Fibroblast of skin of left biceps (primary cell): ENCODE data around the gene SERPINA6.
"Not testable (repeated sequence)": the region's sequence is repeated elsewhere in the genome, so short reads cannot be mapped to it uniquely, and the experiment has no call there.

Source experiments
- DNase-seq, 2 experiments: peaks; one replicate each; pipeline ENCODE4 v3.0.0-alpha.2; 2013; ENCODE audit warnings: low read depth in 2 of 2

SERPINA6 gene

DNA sequence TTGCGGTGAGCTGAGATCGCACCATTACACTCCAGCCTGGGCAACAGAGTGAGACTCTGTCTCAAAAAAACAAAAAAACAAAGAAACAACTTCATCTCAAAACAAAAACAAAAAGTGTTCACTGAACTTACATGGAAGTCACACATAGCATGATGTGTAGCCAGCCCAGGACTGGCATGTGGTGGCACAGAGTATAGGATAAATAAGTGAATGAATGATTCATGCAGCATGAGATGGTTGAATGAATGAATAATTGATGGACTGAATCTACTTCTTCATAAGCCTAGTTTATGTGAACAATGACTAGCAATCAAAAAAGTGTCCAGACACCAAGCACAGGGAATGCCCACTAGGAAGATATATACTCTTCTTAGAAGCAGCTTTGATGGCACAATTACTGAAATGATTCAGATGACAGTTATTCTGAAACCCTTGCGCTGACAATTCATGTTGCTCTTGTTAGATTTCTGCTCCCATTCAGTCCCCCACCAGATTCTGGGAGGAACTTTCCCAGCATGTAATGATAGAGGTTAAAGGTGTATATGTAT, 31.6 kb upstream of the SERPINA6 start:
- no peak for DNase-seq

DNA sequence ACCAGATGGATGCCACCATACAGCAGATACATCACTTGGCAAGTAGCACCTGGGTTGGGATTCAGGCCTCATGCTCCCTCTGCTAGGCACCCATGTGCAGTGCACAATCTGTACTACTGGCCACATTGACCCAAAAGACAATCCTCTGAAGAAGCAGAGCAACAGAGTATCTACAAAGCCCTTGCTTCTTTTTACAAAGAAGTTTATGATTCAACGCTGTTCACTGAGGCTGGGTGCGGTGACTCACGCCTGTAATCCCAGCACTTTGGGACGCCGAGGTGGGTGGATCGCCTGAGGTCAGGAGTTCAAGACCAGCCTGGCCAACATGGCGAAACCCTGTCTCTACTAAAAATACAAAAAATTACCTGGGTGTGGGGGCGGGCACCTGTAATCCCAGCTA, 31.1 kb upstream of the SERPINA6 start:
- DNase-seq, result not testable (repeated sequence)

DNA sequence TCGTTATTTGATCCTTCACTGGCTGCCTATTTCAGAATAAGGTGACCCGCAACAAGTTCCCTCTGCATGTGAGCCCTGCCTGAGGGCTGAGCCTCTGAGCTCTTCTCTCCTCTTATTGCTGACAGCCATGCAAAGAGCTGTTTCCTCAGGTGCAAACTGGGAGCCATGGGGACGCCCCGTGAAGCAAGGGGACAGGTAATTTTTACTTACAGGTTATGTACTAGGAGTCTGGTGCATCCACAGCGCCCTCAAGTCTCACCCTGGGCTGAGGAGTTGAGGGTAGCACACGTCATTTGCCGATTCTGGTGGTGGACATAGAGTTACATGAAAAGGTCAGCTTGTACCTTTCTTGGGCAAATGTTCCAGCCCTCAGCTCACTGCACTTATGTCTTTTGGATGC, 26.1 kb upstream of the SERPINA6 start:
- no peak for DNase-seq

DNA sequence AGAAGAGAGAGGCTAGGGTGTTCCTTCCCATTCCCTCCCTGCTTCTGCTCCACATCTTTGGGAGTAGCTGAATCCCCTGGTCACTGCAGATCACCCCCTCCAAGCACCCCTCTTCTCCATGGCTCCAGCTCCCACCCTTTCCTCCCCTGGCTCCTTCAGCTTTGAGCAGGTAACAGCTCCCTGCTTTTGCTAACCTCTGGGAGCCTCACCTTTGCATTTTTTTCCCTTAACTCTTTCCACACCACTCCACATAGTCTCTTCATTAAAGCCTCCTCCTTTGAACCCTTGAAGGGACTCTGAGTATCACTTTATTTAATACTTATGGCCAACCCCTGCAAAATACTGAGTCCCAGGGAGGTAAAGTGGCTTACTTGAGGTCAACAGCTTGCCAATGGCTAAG, 25.7 kb upstream of the SERPINA6 start:
- no peak for DNase-seq

DNA sequence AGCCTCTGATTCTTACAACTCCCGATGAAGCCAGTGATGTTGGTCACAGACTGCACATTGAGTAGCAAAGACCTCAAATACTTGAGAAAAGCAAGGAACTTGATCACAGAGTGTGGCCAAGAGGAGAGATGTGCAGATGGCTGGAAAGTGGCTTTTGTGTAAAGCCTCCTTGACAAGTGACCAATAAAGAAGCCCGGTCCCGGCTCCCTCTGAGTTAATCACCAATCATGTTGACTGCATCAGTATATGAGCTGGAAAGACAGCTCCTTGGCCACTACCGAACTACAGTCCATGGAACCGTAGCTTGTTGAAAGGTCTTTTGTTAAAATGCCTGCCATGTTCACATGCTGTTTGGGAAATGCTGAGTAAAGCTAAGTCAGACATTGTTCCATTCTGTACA, 23.7 kb upstream of the SERPINA6 start:
- DNase-seq, result no peak

DNA sequence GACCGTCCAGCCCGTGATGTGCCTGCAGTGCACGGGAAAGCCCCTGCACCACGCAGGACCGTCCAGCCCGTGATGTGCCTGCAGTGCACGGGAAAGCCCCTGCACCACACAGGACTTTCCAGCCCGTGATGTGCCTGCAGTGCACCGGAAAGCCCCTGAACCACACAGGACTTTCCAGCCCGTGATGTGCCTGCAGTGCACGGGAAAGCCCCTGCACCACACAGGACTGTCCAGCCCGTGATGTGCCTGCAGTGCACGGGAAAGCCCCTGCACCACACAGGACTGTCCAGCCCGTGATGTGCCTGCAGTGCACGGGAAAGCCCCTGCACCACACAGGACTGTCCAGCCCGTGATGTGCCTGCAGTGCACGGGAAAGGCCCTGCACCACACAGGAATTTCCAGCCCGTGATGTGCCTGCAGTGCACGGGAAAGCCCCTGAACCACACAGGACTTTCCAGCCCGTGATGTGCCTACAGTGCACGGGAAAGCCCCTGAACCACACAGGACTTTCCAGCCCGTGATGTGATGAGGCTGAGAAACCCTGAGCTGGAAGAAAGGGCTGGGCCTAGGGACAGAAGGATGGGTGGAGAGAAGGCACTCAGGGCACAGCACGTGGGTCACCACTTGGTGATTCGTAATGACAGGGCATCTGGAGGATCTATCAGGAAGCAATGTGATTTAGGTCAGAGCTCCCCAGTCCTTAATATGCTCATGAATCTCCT, 23.1 kb upstream of the SERPINA6 start:
- DNase-seq, result not testable (repeated sequence)

DNA sequence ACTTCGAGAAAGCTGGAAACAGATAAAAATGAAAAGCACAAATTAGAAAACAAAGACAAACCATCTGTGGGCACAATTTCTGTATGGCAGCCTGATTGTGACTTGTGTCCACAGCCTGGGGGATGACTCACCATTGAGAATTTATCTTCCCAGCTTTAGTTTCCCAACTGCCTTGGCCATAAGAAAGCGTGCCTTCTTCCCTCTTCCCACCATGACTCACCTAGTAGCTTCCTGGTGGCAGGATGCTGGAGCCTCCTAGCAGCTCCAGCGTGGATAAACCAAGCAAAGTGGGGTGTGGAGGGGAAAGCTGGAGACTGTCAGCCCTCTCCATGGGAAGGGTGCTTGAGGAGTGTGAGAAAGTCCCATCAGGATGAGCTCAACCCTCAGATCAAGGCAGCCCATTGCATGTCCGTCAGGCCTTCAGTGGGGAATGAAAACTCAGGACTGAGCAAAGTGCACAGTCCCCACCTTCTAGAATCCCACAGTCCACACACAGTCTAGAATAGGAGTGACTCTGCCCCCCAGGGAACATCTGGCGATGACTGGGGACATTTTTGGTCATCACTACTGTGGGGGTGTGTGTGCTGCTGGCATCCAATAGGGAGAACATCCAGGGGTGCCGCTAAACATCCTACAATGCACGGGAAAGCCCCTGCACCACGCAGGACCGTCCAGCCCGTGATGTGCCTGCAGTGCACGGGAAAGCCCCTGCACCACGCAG, 22.4 kb upstream of the SERPINA6 start:
- DNase-seq, result peak; percentile 63 to 66

DNA sequence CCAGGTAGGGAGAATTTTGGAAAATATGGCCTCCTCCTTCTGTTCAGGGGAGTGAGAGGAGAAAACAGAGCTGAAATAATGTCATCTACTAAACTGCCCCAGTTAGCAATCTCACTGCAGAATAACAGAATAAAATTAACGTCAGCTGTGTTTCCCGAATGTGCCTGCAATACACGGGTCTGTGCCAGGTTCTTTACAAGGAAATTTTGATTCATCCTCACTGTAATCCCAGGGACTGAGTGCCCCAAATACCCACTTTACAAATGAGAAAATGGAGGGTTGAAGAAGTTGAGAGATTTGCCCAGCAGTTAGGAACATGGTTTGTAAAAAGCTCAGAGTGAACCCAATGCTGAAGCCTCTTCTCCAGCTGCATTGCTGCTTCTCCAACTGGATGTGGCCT, 21.3 kb upstream of the SERPINA6 start:
- DNase-seq, result no peak

DNA sequence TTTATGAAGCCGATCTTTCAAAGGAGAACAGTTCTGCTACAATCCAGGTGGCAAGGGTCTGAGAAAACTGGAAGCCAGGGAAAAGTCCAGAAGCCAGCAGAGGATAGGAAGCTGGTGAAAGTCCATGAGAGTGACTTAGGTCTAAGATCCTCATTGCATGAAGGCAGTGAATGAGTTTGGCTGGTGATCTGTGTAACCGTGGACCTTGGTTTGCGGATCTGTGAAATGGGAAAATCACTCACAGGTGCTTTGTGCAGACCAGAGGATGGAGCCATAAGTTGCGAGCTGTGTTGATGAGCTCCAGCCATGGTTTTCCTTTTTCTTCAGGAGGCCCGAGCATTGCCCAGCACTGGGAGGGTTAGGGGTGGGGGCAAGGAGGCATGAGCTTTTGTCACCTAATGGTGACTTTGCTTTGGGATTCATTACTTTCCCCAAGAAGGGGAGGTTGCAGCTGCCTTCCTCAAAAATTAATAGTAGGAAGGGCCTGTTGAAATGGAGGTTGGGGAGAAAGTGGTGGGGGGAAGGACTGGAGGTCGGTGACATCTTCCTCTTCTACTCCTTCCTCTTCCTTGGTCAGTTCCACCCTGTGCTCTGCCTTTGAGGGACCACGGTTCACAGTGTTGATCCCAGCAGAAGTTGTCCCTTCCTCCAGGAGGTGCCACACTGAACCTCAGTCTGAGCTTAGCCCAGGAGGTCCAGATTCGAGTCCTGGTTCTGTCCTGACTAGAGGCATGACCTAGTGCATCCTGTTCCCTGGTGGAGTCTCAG, 20.3 kb upstream of the SERPINA6 start:
- no peak for DNase-seq

DNA sequence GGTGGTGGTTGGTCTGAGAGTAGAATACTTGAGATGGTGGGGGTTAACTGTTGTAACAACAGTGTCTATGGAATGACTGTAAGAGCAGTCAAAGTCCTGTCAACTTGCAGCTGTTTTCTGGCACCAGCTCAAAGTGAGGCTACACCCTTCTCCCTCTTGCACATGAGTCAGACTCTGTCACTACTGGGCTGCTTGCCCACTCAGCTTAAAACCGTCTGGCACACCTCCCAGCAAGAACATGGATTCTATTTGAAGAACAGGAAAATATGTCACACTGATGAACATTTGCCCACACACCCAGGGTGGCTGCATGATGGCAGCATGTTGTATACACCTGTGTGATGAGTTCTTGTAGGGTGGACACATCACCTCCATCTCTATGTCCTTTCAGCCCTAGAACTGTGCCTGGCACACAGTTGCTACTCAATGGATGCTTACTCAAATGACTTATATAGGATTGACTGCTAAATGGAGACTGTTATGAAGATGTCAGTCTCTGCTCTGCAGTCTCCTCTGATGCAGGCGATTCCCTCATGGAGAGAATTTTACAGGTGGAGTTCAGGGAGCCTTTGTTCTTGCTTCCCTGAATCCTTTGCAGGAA, 19.3 kb upstream of the SERPINA6 start:
- DNase-seq, result peak; percentile 98

DNA sequence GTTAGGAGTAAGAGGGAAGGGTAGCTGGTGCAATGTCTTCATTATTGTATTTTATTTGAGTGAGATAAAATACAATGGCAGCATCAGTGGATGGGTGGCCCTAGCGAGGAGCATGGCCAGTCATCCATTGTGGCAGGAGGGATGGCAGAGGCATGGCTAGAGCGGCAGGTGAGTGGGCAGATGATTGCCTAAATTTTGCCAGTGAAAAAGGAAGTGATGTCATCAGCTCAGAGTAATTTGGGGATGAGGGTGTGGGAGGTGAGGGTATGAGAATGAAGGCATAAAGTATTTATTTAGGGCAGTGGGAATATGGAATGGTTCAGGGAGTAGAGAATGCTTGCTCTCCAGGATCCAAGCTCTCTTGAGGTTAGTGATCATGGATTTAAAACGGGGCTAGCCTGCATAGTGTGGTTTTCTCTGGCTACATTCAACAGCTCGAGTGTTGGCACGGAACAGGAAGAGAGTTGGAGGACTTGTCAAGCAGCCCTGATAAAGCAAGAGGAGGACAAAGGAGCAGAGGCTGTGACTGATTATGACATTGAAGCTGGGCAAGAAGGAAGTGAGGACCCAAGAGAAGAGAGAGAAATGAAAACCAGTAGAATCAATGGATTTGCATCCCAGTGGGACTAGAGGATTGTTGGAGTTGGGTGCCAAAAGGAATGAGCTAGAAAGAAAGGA, 18.7 kb upstream of the SERPINA6 start:
- no peak for DNase-seq

DNA sequence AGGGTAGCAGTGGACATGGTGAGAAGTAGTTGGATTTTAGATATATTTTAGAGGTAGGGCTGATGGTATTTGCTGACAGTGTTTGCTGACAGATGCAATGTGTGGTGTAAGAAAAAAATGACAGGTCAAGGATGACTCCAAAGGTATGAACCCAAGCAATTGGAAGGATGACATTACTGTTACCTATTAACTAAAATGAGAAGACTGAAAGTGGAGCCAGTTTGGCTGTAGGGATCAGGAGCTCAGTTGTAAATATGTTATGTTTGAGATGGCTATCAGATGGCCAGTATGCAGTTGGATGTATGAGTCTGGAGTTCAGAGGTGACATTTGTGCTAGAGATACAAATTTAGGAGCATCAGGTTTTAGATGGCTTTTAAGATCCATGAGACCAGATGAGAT, 17.4 kb upstream of the SERPINA6 start:
- DNase-seq, result no peak

DNA sequence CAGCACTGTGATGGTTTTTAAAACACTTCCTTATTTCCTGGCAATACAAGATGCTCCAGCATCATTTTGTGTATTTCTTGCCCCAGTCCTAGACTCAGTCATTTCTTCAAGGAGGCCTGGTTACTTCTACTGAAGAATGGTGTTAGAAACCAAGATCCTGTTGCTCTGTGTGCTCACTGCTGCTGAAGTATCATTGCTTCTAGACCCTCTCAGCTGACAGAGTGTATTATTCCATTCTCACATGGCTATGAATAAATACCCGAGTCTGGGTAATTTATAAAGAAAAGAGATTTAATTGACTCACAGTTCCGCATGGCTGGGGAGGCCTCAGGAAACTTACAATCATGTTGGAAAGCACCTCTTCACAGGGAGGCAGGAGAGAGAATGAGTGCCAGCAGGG, 14.9 kb upstream of the SERPINA6 start:
- no peak for DNase-seq

DNA sequence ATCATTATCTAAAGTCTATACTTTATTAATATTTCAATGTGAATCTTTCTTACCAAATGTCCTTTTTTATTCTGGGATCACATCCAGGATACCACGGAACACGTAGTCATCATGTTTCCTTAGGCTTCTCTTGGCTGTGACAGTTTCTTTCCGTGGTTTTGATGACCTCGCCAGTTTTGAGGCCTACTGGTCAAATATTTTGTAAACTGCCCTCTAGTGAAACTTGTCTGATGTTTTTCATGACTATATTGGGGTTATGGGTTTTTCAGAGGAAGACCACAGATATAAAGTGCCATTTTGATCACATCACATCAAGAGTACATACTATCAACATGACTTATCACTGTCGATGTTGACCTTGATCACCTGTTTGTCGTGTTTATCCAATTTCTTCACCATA, 14.1 kb upstream of the SERPINA6 start:
- DNase-seq, result peak in 1 of 2 experiments; percentile 2

DNA sequence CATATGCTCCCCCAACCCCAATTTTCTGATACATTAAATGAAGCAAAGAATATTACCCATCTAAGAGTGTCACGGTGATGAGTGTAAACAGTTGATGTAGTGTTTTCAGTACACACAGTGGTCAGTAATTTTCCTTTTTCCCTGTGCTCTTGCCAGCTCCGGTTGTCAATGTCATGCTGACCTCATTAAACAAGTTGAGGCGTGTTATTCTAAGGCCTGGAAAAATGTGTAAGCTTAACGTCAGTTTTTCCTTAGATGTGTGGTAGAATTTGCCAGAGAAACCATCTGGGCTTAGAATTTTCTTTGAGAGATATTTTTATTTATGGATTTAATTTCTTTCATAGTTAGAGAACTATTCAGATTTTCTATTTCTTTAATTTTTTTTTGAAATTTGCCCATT, 11.7 kb upstream of the SERPINA6 start:
- DNase-seq, result no peak

DNA sequence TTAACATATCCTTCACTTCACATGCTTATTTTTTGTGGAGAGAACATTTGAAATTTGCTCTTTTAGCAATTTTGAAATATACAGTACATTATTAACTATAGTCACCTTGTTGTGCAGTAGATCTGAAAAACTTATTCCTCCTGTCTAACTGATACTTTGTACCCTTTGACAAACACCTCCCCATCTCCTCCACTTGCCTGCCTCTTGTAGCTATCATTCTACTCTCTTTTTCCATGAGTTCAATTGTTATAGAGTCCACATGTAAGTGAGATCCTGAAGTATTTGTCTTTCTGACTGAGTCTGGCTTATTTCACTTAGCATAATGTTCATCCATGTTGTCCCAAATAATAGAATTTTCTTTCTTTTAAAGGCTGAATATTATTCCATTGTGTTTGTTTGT, 9.5 kb upstream of the SERPINA6 start:
- DNase-seq, result no peak

DNA sequence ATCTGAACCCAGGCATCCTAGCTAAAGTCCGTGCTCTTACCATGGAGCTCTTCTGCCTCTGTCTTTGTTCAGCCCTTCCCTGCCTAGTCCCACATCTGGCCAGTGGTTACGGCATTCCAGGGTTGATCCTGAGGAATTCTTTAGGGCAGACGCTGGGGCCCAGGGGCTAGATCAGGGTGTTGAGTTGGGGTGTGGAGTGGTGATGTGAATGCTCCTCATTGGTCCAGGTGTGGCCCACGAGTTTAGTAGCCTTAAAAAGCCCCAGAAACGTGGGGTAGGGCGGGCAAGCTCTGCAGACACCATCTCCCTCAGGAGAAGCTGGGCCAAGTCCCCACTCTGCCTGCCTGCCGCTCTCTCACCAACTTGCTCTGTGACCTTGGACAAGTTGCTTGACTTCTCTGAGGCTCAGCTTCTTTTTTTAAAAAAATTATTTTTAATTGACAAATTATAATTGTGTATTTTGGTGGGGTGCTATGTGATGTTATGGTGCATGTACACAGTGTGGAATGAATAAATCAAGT, 9.0 kb upstream of the SERPINA6 start:
- no peak for DNase-seq

DNA sequence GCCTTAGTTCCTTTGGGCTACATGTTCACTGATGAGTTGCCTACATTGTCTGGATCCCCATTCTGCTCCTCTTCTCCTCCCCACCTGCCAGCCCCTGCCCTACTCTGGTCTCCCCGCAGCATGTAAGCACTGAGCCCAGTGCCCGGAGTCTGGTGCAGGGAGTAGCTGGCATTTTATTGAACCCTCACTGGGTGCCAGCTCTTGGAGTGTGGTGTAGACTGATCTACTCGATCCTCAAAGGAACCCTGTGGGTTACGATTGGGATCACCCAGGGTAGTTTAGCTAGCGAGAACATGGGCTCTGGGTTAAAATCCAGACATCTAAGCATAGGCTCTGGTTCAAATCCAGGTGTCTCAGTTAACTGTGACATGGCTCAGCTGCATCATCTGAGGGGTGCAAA, 8.3 kb upstream of the SERPINA6 start:
- no peak for DNase-seq

DNA sequence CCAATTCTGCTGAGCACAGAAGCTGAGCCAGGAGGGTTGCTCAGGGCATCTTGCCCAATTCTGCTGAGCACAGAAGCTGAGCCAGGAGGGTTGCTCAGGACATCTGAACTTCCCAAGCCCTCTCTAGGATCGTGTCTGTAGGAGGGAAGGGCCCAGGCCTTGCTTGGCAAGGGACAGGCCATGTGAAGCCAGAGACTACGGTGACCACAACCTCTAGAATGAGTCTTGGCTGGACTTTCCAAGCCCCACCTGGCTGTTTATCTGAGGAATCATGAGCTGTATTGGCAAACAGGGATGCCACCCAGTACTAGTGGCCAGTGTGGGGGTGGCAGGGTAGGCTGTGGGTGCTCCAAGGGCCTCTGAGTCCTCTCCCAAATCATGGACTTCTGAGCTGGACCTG, 7.7 kb upstream of the SERPINA6 start:
- DNase-seq, result no peak

DNA sequence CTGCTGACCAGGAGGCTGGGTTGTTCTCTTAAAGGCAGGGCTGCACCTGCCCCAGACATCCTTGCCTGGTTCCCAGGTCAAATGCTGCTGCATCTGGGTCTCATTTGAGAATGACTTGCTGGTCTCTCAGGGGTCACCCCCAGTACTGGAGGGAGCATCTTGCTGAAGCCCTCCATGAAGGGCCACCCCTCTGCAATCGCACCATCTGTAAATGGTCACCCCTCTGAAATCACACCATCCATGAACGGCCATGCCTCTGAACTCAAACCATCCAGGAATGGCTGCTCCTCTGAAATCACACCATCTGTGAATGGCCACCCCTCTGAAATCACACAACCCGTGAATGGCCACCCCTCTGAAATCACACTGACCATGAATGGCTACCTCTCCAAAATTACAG, 7.3 kb upstream of the SERPINA6 start:
- no peak for DNase-seq

DNA sequence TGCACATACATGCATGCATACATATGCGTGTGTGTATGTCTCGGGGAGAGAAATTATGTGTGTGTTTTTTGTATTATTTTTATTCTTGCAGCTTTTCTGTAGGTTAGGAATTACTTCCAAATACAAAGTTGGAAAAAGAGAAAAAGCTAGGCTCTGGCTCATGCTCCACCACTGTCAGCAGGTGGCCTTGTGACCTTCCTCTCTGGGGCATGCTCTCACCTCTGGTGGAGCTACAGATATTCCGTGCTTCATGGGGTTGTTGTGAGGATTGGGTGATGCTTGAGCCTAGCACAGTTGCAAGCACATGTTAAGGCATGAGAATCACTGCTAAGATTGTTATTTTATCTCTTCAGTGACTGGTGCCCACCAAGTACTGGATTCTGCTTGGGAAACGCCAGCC, 6.7 kb upstream of the SERPINA6 start:
- DNase-seq, result no peak
